Measurements from ENCODE around the gene ECHDC1. TPM values are rescaled to one million over a fixed set of nuclear protein-coding genes. Genes with fewer than 3 reads are reported as not detected.

ECHDC1 gene, protein sequence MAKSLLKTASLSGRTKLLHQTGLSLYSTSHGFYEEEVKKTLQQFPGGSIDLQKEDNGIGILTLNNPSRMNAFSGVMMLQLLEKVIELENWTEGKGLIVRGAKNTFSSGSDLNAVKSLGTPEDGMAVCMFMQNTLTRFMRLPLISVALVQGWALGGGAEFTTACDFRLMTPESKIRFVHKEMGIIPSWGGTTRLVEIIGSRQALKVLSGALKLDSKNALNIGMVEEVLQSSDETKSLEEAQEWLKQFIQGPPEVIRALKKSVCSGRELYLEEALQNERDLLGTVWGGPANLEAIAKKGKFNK
- 10 to 100 TPM; 29.6 to 70.8 (median 53.5) TPM for total RNA-seq

DNA sequence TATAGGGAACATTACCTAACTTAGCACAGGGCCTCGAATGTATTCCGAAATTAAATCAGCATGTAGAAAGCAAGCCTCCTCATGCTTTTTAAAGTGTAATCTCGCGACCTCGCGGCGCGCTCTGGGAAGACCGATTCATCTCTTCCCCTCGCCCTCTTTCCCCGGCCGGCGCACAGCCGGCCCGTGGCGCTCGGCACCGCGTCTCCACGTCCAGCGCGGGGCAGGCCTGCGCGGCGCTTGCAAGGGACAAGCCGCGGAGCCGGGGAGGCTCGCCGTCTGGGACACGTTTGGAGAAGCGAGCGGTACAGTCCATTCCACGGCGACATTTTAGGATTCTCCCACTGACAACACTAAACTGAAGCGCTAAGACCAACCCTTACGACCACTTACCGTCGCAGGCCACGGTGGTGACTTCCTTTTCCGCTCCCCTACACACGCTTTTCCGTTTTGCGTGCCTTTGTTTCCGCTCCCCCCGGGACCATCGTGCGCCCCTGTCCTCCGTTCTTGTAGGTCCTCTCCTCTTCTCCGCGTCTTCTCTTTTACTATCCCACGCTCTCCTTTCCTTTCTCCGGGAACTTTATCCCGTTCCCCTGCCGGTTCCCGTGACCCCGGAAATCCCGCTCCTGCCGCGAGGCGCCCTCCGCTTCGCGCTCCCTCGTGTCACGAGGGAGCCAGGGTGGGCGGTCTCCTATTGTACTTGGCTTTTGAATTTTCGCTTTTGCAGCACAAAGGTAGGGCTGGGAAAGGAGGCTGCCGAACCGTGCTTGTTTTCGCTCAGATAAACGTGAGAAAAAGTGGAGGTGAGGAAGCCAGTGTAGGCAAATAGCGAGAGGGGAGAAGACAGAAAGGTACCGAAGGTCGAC, at the start of gene ECHDC1:
Gene ECHDC1, minus strand, starts transcription at position 664 of the 863 bp plus-strand sequence. CDS start 12,581 bp downstream, outside the sequence.
- H3K27me3 ChIP-seq, result no peaks in the 10 kb centered on the region
- H3K4me1 ChIP-seq, result peaks cover 11 to 89% (median 30%) of the 10 kb centered on the region in 3 donors
- peak in 1 of 4 donors; percentile 43 for TF ChIP-seq POLR2A (IDR thresholded peaks at IDR 0.05)
- TF ChIP-seq, protein P1, sequence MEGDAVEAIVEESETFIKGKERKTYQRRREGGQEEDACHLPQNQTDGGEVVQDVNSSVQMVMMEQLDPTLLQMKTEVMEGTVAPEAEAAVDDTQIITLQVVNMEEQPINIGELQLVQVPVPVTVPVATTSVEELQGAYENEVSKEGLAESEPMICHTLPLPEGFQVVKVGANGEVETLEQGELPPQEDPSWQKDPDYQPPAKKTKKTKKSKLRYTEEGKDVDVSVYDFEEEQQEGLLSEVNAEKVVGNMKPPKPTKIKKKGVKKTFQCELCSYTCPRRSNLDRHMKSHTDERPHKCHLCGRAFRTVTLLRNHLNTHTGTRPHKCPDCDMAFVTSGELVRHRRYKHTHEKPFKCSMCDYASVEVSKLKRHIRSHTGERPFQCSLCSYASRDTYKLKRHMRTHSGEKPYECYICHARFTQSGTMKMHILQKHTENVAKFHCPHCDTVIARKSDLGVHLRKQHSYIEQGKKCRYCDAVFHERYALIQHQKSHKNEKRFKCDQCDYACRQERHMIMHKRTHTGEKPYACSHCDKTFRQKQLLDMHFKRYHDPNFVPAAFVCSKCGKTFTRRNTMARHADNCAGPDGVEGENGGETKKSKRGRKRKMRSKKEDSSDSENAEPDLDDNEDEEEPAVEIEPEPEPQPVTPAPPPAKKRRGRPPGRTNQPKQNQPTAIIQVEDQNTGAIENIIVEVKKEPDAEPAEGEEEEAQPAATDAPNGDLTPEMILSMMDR (IDR thresholded peaks at IDR 0.05), result peak in 2 of 6 experiments; percentile 11 to 15
- no peak for DNase-seq
- H3K27ac ChIP-seq, result peak within 1 kb of the TSS; percentile 86 to 90 (median 88)
- intact Hi-C loops (cut with DNase I), result no loop called here
- H3K4me3 ChIP-seq, result peak within 1 kb of the TSS; percentile 60 to 90 (median 63)
- WGBS, 2 donors, result 1% methylated on average over 56 to 65 of the region's 75 CpGs
- H3K9me3 ChIP-seq, result no peaks in the 10 kb centered on the region
- no peaks in the 10 kb centered on the region for H3K36me3 ChIP-seq

DNA sequence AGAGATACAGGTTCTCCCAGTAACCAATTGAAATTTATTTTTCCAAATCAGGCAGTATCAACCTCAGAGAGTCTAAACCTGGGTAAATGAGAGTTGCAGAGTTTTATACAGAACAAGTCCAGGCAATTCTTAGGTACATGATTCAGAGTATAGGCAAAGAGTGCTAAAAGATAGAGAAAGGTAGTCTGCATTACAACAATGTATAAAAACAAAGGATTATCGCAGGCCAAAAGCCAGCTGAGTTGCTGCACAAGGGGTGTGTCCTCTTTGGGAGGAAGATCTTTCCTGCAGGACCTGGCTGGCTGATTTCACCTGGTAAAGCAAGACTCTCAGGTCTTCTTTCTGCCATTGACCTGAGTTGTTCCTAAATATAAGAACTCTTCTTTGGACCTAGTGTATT, 48.9 kb upstream of the ECHDC1 start:
- 45 to 55% methylated on average over 1 of the region's 1 CpG for WGBS, 2 donors
- H3K27me3 ChIP-seq, result no peaks in the 10 kb centered on the region
- H3K9me3 ChIP-seq, result no peaks in the 10 kb centered on the region
- no peaks in the 10 kb centered on the region for H3K36me3 ChIP-seq
- TF ChIP-seq, protein P1 (IDR thresholded peaks at IDR 0.05), result no peak
- no peak for TF ChIP-seq POLR2A (IDR thresholded peaks at IDR 0.05)
- peaks cover 7 to 46% (median 14%) of the 10 kb centered on the region in 3 donors for H3K4me1 ChIP-seq
- H3K27ac ChIP-seq, result peak overlapping the region in 3 of 4 donors; percentile 54 to 81 (median 64)
- H3K4me3 ChIP-seq, result no peak overlapping the region
- intact Hi-C loops (cut with DNase I), result no loop called here
- no peak for DNase-seq

DNA sequence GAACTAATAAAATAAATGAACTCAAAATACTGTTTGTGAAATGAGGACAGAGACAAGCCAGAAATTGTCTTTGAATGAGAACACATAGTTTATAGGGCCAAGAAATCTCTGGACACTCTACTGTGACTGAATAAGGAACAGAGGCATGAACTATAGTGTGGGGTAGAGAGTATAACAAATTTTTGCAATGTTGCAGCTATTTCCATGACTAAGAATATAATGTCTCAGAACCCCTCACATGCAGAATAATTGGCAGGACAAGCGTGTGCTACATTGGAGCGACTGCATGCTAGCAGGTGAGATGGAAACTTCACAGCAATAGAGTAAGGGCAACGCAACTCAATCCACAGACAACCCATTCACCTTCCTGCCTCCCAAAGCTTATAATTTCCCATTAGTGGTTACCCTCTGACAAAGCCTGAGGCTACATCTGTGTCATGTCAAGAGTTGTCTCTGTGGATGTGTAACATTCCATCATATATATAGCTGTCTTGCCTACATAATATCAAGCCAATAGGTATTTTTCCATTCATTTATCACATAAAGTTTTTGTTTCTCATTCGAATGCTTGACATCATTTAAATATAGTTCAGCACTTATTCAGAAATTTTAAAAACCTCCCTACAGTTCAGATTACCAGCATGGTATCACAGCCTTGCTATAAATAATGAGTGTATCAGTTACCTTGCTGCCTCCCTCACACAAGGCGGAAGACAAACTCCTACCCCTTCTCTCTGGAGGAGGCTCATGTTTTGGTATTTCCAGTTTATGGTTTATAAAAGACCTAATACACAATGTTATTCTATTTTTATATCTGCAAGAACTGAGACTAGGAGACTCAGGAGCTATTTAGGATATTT, 47.9 kb upstream of the ECHDC1 start:
- DNase-seq, result no peak
- H3K4me1 ChIP-seq, result peaks cover 7 to 42% (median 14%) of the 10 kb centered on the region in 3 donors
- TF ChIP-seq POLR2A (IDR thresholded peaks at IDR 0.05), result no peak
- H3K9me3 ChIP-seq, result no peaks in the 10 kb centered on the region
- no peaks in the 10 kb centered on the region for H3K36me3 ChIP-seq
- 55 to 62% methylated on average over 5 of the region's 5 CpGs for WGBS, 2 donors
- H3K27me3 ChIP-seq, result no peaks in the 10 kb centered on the region
- H3K27ac ChIP-seq, result peak overlapping the region; percentile 23 to 81 (median 59)
- intact Hi-C loops (cut with DNase I), result no loop called here
- H3K4me3 ChIP-seq, result no peak overlapping the region

DNA sequence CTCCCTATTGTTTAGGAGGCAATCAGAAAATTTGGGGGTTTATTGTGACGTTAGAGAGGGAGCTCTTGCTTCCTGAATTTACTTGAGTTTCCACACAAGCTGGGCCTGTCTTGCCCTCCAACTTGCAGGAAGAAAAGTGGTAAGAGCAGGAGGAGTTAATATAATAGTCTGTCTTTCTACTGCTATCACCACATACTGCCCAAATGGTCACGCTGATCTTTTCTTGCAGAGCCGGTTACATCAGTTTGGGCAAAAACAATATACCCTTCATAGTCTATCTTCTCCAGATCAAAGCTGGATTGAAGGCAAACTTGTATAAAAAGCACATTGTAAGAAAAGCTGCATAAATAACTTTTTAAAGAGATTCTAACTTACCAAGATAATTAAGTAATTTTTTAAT, 46.3 kb upstream of the ECHDC1 start:
- H3K4me3 ChIP-seq, result no peak overlapping the region
- TF ChIP-seq POLR2A (IDR thresholded peaks at IDR 0.05), result no peak
- TF ChIP-seq, protein P1 (IDR thresholded peaks at IDR 0.05), result no peak
- no peak overlapping the region for H3K27ac ChIP-seq
- H3K36me3 ChIP-seq, result no peaks in the 10 kb centered on the region
- H3K9me3 ChIP-seq, result no peaks in the 10 kb centered on the region
- H3K4me1 ChIP-seq, result peaks cover 7 to 42% (median 14%) of the 10 kb centered on the region in 3 donors
- intact Hi-C loops (cut with DNase I), result no loop called here
- DNase-seq, result no peak
- no peaks in the 10 kb centered on the region for H3K27me3 ChIP-seq
- 77% methylated on average over 3 of the region's 3 CpGs for WGBS, 2 donors
